NCI-H1930 (cell line): ENCODE data around the gene CD44.
"Not testable (repeated sequence)": the region's sequence is repeated elsewhere in the genome, so short reads cannot be mapped to it uniquely, and the experiment has no call there.

Experiments
- DNase-seq, 2 experiments: peaks; one replicate each; lab custom pipeline; 2025; lab: John Stamatoyannopoulos, UW

Gene CD44

DNA sequence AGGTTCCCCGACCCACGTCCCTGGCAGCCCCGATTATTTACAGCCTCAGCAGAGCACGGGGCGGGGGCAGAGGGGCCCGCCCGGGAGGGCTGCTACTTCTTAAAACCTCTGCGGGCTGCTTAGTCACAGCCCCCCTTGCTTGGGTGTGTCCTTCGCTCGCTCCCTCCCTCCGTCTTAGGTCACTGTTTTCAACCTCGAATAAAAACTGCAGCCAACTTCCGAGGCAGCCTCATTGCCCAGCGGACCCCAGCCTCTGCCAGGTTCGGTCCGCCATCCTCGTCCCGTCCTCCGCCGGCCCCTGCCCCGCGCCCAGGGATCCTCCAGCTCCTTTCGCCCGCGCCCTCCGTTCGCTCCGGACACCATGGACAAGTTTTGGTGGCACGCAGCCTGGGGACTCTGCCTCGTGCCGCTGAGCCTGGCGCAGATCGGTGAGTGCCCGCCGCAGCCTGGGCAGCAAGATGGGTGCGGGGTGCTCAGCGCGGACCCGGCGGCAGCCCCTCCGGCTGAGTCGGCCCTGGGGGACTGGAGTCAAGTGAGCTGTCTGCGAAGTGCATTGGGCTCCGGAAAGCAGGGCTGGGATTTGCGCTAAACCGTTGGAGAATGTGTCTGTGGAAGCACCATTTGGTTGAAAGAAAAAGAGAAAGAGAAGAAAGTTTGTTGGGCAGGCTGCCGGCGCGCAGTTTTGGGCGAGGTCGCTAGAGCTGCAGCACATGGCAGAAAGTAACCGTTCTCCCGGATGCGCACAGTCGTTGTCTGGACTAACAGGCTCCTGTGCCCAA is at the start of gene CD44:
CD44 (plus strand) TSS at position 229 of the 779 bp plus-strand sequence; CDS start at position 362, 133 bp downstream.
- DNase-seq = no peak

- DNase-seq = no peak
Measured at GRCh38 chr11:35089666-35090065, 49.3 kb upstream of the CD44 start.

DNA sequence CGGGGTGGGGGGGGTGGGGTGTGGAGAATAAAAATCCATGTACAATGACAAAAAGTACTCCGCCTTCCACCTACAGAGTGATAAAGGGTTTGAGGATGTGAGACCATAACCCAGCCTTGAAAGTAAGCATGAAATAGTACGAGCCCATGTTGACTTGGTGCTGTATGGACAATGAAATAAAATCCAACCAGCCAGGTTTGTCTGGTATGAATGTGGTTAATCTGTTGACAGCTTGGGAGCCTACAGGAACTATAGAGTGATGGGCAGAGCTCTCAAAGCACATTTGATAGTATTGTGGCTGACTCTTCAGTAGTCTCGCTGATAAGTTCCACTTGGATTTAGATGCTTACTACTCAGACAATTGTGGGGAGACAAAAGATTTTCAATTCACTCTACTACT is 48.8 kb upstream of the CD44 start:
- no peak for DNase-seq

DNA sequence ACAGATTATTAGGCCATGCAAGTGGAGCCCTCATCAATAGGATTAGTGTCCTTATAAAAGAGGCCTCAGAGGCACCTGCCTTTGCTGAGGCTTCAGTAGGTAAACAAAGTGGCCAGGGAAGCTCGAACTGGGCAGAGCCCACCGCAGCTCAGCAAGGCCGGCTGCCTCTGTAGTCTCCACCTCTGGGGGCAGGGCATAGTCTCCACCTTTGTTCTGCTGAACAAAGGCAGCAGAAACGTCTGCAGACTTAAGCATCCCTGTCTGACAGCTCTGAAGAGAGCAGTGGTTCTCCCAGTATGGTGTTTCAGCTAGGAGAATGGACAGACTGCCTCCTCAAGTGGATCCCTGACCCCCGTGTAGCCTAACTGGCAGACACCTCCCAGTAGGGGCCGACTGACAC is 48.0 kb upstream of the CD44 start:
- DNase-seq = not testable (repeated sequence)

GRCh38 chr11:35096723-35097122 is 42.2 kb upstream of the CD44 start:
- DNase-seq = no peak

- no peak for DNase-seq
Measured at GRCh38 chr11:35097814-35098455, 41.0 kb upstream of the CD44 start.

DNA sequence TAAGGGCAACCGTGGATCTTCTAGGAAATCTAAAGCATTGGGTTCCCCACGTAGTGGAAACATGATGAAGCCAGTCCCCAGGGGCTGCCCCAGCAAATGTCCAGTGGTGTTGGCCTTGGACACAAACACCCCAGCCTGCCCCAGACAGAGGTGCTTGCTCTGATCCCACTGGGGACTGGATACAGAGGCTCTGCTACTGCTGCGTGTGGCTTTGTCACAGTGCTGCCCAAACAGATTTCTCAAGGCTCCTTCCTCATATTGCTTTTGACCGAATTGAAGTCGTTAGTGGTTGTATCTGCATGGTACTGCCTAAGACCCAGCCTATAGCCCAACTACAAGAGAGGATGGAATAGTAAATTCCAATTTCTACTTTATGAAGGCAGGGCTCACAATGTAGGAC is 40.1 kb upstream of the CD44 start:
- DNase-seq = no peak

GRCh38 chr11:35099278-35100012 is 39.5 kb upstream of the CD44 start:
- DNase-seq = no peak

GRCh38 chr11:35100013-35100383 is 39.0 kb upstream of the CD44 start:
- DNase-seq = no peak

DNA sequence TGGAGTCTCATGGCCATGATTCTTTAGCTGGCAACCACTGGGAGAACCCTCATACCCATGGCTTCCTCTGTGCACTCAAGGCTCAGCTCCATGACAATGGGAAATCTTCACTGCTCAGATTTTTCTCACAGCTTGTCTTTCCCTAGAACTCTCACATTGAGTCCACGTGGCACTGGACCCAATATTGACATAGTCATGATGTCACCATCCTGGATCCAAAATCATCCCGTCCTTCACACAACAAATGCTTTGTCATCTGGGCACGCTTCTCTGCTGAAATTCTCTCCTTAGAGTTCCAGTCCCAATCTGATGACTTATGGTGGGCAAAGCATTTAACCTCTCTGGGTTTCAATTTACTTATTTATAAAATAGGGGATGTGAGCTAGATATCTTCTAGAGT is 37.7 kb upstream of the CD44 start:
- no peak for DNase-seq

- no peak for DNase-seq
Measured at GRCh38 chr11:35102267-35102666, 36.7 kb upstream of the CD44 start.

- DNase-seq = no peak
Measured at GRCh38 chr11:35103366-35104208, 35.4 kb upstream of the CD44 start.

- DNase-seq = no peak
Measured at GRCh38 chr11:35104655-35105054, 34.3 kb upstream of the CD44 start.

DNA sequence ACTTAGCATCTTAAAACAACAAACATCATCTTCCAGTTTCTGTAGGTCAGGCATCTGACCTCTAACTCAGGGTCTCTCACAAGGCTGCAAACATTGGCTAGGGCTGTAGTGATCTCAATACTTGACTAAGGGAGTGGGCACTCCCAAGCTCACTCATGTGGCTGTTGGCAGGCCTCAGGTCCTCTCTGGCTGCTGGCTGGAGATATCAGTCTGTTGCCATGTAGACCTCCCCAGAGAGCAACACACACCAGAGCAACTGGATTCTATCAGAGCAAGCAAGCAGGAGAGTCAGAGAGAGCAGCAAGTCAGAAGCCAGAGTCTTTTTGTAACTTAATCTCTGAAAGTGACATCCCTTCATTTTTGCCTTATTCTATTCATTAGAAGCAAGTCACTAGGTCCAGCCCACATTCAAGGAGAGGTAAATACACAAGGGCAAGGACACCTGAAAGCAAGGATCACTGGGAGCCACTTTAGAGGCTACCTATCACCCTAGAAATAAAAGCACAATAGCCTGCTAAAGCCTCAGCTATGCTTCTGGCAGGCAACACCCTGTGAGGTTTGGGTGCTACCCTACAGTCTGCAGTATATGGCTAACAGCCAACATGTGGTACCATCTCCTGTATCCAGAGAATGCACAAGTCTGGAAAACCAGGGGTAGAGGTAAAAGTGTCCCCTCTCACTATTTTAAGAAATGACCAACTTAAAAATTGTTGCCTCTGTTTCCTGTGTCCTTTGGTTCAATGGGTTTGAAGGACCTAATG is 33.5 kb upstream of the CD44 start:
- DNase-seq = no peak

DNA sequence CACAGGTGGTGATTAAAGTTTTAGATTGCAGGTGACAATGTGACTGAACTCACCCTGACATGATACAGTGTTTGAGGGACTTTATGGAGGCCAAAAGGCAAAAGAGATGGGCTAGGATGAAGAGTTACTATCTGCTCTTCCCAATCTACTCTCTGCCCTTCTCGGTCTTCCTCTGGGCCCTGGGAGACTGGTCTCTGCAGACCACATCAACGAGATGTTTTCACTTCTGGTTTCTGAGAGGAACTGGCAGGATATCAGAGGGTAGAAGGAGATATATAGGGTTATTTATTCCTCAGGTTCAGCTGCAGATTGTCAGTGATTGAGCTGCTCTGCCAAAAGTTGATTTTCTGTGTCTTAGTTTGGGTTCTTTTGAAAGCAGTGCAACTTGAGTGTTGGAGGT is 32.4 kb upstream of the CD44 start:
- DNase-seq = no peak

- no peak for DNase-seq
Measured at GRCh38 chr11:35107861-35108260, 31.1 kb upstream of the CD44 start.

DNA sequence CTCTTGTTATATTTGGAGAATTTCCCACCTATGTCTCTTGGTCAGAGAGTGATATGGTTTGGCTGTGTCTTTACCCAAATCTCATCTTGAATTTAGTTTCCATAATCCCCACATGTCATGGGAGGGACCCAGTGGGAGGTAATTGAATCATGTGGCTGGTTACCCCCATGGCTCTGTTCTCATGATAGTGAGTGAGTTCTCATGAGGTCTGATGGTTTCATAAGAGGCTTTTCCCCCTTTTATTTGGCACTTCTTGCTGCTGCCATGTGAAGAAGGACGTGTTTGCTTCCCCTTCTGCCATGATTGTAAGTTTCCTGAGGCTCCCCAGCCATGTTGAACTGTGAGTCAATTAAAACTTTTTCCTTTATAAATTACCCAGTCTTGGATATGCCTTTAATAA is 30.6 kb upstream of the CD44 start:
- DNase-seq = not testable (repeated sequence)

GRCh38 chr11:35109041-35109440 is 29.9 kb upstream of the CD44 start:
- DNase-seq = no peak

DNA sequence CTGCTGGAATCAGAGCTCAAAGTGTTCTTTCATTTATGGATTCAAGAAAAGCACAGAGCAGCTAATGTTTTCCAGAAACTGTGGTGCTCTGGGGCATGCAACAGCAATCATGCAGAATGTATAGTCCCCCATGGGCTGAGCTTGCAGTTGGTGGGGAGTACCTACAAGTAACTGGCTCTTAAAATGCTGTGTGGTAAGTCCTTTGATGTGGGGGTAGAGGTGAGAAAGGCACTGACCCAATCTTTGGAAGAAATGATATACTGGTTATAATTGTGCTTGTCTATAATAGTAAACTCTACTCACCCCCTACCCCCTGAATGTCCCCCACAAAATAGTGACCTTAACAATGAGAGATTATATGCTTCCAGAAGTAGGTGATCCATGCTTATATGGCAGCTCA is 29.1 kb upstream of the CD44 start:
- no peak for DNase-seq

DNA sequence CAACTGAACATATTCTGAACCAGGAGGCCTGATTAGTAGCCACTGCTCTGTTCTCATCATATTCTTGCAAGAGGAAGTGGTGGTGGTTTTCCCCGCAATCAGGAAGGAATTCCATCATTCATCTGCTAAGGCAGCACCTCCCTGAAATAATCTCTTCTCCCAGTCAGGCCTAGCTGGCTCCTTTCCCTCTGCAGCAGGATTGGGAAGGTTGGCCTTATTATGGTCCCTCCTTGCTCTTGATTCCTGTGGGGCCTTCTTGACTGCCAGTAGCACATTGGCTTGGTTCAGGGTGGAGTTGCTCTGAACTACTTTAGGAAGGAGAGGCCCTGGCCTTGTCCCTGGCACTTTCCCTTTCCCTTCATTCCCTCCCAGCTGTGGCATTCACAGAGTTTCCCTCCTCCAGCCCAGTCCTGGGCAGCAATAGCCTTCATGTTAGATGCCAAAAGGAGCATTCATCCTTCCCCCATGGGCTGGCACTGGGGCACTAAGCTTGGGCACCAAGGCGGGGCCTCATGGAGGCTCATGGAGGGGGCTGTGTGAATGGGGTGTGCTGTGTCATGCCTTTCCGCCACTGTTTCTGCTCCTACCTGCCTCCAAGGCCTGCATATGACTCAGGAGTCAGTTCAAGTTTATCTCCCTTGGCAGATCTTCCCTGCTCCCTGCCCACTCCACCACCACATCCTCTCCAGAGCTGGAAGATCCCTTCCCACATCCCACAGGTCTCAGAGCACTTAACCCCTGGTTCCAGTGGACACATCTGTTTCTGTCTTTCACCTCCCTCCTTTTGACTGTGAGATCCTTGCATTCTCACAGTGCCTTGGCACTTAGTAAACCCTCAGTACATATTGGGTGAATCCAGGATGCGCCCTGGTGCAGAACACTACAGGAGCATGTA is 27.6 kb upstream of the CD44 start:
- DNase-seq = no peak
